GM12873 (cell line): ENCODE measurements around the gene MFAP3L.

Experiments used
- CTCF ChIP-seq: IDR thresholded peaks from 2 replicates; pipeline ENCODE4 v1.5.1; 2012; ENCODE audit warnings: low read depth, mild to moderate bottlenecking, moderate library complexity, low read length, control low read depth; ENCODE audit not compliant: insufficient read depth; ENCODE audit errors: missing control alignments

MFAP3L gene

GRCh38 chr4:170051402-170051801, 25.2 kb upstream of the MFAP3L start:
- no peak for TF ChIP-seq CTCF

GRCh38 chr4:170049766-170050165, 23.6 kb upstream of the MFAP3L start:
- no peak for TF ChIP-seq CTCF

- TF ChIP-seq CTCF = peak; percentile 66
Measured at GRCh38 chr4:170047771-170048354, 21.7 kb upstream of the MFAP3L start.

- no peak for TF ChIP-seq CTCF
Measured at GRCh38 chr4:170040031-170040680, 14.0 kb upstream of the MFAP3L start.

GRCh38 chr4:170038769-170039168, 12.6 kb upstream of the MFAP3L start:
- no peak for TF ChIP-seq CTCF

- TF ChIP-seq CTCF = no peak
Measured at GRCh38 chr4:170038232-170038631, 12.0 kb upstream of the MFAP3L start.

GRCh38 chr4:170037481-170037880, 11.3 kb upstream of the MFAP3L start:
- TF ChIP-seq CTCF = no peak

- no peak for TF ChIP-seq CTCF
Measured at GRCh38 chr4:170035845-170036244, 9.7 kb upstream of the MFAP3L start.
